Neural cell (in vitro differentiated cells): ENCODE results near the gene C1GALT1.

Experiments
- CTCF ChIP-seq: fragments of 450-650 bp; IDR thresholded peaks from 2 replicates; pipeline ENCODE4 v1.5.1; 2014; ENCODE audit warnings: antibody characterized with exemption, mild to moderate bottlenecking, moderate library complexity; ENCODE audit not compliant: poor library complexity, severe bottlenecking
- EZH2 ChIP-seq: fragments of 200-600, 300-800 bp; shearing (Covaris generic), sonication (generic); IDR thresholded peaks from 2 replicates; pipeline ENCODE4 v1.6.1; 2014; ENCODE audit warnings: antibody characterized with exemption, low read length, borderline replicate concordance, mild to moderate bottlenecking; ENCODE audit not compliant: insufficient read depth, poor library complexity, severe bottlenecking
- MXI1 ChIP-seq: fragments of 450-650 bp; conservative IDR thresholded peaks from 2 replicates; pipeline ENCODE4 v1.6.1; 2014; ENCODE audit warnings: antibody characterized with exemption, mild to moderate bottlenecking; ENCODE audit not compliant: poor library complexity, severe bottlenecking
- RAD21 ChIP-seq: fragments of 450-650 bp; conservative IDR thresholded peaks from 2 replicates; pipeline ENCODE4 v1.6.1; 2014; ENCODE audit warnings: antibody characterized with exemption, mild to moderate bottlenecking, moderate library complexity
- TAF1 ChIP-seq: IDR thresholded peaks from 2 replicates; pipeline ENCODE4 v1.6.1; 2012; ENCODE audit warnings: low read depth

- TF ChIP-seq MXI1 = no peak
- TF ChIP-seq CTCF = no peak
- no peak for TF ChIP-seq RAD21
- TF ChIP-seq TAF1 = no peak
- no peak for TF ChIP-seq EZH2
Measured at GRCh38 chr7:7148798-7149481, 33.4 kb upstream of the C1GALT1 start.
